GM19455 (cell line): ENCODE measurements around the gene IQSEC2.

ENCODE experiments used
- ATAC-seq: cut with Tn5 transposase; IDR thresholded peaks from one replicate; pipeline ENCODE4 v1.9.1; 2021; ENCODE audit not compliant: unreplicated experiment

IQSEC2 gene

GRCh38 chrX:53272808-53273337 lies 8.5 kb downstream of the IQSEC2 start:
- no peak for ATAC-seq

DNA sequence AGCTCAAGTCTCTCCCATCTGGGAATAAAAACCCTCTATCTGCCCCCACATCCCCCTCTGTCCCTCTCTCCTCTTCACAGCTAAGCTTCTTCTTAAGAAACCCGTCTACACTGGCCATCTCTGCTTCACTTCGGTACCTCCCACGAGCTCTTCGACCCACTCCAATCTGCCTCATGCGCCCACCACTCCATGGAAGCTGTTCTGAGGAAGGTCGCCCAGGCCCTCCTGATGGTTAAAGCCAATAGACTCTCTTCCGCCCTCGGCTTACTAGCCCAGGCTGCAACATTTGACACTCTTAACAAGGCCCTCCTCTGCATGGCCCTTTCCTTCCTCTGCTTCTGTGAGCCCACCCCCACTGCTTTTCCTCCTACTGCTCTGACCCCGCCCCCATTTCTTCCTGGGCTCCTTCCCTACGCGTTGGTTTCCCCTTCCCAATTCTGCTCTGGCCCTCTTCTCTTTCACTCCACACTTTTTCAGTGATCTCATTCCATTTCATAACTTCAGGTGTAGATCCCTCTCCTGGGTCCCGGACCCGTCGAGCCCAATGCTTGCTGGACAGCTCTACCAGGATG lies 11.8 kb downstream of the IQSEC2 start:
- ATAC-seq: no peak

- ATAC-seq: no peak
Observed at GRCh38 chrX:53268173-53268572, 13.2 kb downstream of the IQSEC2 start.

DNA sequence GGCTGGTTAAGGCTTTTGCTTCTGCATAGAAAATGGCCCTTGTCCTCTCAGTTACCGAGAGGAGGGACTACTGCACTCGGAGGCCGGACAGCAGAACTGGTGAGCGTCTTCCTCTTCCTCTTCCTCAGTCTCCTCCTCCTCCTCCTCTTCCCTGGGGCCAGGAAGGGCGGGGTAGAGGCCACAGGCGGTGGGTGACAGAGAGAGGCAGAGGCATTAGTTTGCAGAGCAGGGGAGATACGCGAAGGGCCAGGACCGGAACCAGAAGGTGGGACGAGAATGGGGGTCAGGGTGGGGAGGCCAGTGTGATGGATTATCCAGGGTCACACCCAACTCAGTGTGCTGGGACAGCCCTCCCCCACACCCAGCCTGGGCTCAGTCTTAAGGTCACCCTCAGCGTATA lies 14.5 kb downstream of the IQSEC2 start:
- ATAC-seq: no peak

DNA sequence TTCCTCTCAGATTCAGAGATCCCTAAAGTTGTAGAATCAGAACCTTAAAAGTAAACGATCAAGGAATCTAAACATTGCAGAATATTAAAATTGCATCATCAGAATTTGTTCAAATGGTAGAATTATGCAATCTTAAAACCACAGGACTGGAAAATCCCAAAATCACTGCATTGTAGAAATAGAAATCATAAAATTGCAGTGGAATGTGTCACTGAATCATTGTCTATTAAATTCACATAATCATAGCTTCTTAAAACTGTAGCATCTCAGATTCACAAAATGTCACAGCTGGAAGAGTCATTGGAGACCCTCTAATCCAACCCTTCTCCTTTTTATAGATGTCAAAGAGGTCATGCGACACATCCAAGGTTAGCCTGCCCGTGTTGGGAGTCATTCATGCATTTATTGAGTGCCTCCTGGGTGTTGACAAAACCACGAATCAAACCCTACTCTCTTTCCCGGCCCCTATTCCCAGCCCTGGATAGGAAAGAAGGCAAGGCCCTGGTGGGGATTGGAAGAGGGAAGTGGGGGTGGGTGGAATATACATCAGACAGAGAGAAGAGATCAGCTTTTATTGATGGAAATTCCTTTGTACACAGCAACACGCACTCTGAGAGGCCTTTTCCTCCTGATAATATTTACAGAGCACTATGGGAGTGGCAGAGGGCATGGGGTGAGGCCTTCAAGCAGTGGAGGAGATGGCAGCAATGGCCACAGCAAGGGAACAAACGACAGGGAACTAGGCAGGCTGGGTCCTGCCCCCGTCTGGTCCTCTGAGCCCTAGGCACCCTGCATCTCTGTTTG lies 15.4 kb downstream of the IQSEC2 start:
- no peak for ATAC-seq

DNA sequence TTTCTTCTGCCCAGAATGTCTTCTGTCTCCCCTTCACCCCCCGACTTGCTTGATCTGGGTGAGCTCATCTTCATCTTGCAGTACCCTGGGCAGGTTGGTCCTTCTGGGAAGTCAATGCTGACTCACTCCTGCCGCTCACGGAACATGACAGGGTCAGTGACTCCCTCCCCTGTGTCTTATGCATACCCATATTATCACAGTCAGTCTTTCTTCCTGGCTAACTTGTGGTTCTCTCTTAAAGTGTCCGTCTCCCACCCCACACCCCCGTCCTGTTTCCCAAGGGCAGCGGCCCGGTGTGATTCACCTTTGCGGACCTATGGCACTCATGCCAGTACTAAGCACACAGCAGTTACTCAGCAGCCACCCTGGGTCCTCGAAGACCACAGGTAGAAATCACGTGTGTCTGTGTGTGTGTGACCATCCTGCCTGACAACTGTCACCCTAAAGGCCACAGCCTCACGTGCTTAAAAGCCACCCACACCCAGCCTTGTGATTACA lies 17.7 kb downstream of the IQSEC2 start:
- ATAC-seq: no peak

DNA sequence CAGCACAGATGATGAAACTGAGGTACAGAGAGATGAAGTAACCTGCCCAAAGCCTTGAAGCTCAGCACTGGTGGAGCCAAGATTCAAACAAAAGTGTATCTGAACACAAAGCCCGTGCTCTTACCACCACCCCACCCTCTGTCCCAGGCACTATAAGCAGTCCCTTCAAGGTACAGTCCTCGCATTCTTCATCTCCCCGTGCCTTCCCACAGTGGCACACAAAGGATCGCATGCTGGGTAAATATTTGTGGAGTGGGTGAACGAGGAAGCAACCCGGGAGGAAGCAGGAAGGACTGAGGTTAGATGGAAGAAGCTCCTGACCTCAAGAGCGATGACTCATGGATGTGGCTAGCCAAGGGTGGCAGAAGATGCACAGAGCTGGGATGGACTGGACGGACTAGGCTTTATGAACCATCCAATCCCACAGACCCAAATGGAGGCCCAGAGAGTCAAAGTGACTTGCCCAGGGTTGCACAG lies 18.4 kb downstream of the IQSEC2 start:
- ATAC-seq: no peak

DNA sequence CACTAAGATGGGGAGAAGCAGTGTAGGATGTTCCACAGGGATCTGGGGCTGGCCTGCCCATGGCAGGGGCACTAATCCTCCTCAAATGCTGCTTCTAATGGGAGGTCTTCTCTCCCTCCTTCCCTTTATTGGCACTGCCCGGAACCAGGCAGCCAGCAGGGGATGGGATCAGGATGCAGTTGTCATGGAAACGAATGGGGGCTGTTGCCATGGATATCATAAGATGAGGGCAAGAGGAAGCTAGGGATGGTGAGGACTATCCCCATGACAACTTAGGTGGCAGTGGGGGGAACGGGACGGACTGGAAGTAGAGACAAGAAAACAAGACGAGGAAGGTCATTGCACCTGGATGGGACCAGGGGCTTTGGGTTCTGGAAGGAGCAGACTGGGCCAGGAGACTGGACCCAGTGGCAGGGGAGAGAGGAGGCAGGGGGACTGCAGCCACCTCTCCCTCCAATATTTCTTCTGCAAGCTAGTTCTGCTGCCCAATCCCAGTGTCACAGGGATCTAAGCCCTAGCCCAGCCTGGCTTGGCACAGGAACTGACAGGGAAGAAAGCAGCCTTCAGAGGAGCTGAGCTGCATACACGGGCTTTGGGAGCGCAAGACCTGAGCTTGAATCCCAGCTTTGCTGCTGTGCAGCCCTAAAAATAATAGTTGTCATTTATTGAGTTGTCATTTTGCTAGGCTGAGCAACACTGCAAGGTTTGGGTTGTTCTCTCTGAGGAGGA lies 19.0 kb downstream of the IQSEC2 start:
- no peak for ATAC-seq

DNA sequence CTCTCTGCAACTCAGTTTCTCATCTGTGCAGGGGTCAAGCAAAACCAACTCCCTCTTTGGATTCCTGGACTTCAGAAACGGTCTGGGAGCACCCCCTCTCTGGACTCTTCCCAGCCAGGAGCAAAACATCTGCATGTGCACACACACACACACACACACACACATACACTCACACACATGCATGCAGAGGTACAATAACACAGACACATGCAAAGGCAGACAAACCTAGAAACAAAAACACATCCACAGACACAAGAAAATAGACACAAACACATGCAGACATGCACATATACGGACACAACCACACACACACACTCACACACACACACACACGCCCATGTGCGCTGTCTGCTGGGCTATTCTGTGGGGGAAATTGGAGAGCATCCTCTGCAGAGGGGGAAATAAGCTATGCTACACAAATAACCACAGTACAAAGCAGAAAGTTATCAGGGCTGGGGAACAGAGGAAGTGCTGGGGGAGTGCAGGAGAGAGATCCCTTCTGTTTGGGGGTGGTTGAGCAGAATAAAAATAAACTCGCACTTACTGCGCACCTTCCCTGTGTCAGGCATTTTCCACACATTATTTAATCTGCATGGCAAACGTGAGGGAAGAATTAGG lies 19.9 kb downstream of the IQSEC2 start:
- ATAC-seq: no peak

DNA sequence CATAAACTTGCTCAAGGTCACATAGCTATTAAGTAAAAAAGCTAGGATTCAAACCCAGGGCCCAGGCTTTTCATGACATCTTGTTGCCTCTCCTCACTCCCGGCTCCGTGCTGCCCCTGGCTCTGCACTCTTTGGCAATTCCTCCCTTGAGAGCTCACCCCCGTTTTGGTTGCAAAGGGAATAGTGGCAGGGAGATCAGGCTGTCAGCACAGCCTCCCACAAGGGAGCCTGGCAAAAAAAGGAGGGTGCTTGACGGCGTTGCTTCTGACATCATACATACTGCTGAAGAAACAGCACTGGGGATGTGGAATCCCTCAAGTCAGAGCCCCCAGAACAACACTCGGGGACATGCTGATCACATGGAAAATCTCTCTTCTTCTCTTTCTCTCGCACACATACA lies 20.5 kb downstream of the IQSEC2 start:
- ATAC-seq: no peak

GRCh38 chrX:53257670-53258423 lies 23.5 kb downstream of the IQSEC2 start:
- ATAC-seq: no peak

GRCh38 chrX:53257166-53257565 lies 24.2 kb downstream of the IQSEC2 start:
- no peak for ATAC-seq

DNA sequence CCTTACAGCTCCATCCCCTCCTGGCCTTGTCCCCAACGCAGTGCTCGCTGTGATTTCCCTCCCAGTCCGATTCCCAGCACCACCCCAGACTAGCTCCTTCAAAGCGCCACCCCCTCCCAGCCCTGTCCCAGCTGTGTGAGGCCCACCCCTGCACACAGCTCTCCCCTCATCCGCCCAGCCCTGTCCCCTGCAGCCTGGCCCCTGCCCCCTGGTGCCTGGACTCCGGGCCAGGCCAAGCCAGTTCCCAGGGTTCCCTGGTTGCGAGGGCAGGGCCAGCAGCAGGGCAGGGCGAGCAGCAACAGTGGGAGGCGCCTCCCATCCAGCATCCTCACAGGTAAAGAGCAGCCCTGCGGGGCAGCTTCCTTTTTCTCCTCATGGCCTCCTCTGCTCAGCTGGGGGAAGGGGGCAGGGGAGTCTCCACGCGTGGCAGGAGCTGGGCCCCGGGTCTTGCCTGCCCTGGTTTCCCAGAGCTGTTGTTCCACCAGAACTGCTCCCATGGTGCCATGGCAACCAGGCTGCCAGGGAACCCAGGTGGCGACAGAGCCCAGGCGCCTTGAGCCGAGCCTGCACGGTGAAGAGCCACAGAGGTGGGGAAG lies 24.8 kb downstream of the IQSEC2 start:
- ATAC-seq: no peak

DNA sequence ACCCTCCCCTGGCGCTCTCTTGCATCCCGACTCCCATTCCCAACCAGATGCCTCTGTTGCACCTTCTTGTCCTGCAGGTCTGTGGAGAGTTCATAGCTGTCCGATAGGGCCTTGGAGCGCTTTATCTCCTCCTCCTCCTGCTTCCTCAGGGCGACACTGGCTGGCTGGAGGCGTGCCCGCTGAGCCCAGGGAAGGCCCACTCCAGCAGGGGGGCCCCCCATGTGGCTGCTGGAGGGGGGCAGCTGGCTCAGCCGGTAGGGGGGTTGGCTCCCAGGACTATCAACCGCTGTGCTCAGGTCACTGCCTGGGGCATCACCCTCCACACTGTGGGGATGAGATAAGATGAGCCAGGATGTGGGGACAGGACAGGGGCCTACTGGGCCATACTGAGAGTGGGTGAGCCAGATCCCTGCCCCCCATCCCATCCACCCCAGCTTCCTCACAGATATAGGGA lies 25.6 kb downstream of the IQSEC2 start:
- no peak for ATAC-seq

DNA sequence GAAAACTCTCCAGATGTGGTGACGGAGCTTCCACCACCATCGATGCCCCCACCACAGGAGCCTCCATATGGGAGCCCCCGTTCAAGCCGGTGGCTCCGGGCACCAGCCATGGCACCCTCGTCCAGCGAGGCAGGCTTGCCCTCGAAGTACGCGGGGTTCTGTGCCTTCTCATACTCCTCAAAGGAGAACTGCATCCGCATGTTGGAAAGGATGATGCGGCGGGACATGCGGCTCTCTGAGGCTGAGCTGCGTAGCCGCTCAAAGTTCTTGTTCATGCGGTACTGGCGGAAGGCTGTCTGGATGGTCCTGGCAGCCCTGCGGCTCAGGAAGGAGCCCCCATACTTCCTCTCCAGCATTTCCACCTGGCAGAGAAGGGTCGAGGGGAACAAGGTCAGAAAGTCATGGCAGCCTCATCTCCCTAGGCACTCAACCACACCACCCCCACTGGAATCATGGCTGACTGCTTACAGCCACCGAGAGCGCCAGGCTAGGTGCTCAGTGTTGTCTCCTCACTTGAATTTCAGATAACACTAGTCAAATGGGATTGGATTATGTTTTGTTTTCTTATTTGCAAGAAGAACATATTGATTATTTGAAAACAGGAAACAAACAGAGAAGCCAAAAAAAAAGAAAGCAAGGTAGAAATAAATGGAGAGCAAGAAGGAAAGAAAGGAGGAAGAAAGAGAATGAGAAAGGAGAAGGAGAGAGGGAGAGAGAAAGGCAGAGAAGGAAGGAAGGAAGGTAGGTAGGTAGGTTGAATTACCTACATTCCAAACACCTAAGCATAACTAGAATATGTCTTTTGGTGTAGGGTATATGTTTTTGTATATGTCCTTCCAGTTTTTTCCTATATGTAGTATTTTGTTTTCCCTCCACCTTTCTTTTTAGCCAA lies 26.6 kb downstream of the IQSEC2 start:
- ATAC-seq: no peak

GRCh38 chrX:53253293-53254020 lies 27.9 kb downstream of the IQSEC2 start:
- no peak for ATAC-seq

- ATAC-seq: no peak
Observed at GRCh38 chrX:53251307-53251706, 30.1 kb downstream of the IQSEC2 start.

DNA sequence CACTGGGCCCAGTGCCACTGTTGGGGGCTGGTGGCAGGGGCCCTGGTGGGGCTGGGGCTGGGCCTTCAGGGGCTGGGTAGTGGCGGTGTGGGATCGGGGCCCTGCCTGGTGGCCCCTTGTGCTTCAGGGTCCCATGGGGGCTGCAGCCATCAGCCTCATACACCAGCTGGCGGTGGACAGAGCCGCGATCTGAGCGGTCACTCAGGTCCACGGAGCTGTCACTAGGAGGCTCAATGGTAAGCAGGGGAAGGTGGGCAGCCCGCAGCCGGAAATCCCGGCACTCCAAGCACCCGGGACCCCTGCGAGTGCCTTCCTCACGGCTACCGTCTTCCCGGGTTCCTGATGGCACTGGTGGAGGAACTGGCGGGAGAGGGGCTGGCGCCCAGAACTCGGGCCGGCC lies 30.8 kb downstream of the IQSEC2 start:
- no peak for ATAC-seq
